Body of pancreas (tissue), 4 donors: ENCODE data around the gene DMBX1.

Experiments used
- POLR2A ChIP-seq, 3 donors: fragments of 450-650 bp; IDR thresholded peaks; one replicate each; pipeline ENCODE4 v1.6.1; 2016; ENCODE audit warnings: antibody characterized with exemption in 3 of 3, mild to moderate bottlenecking in 2 of 3
- TF ChIP-seq, protein P1 (sequence below), 7 experiments: fragments of 450-650 bp in 4 of 7; fragments of 200-600 bp in 3 of 7; sonication (generic) in 3 of 7; IDR thresholded peaks; one replicate each; pipeline ENCODE4 v1.5.1; 2016 to 2019; ENCODE audit warnings: antibody characterized with exemption in 7 of 7

DNA sequence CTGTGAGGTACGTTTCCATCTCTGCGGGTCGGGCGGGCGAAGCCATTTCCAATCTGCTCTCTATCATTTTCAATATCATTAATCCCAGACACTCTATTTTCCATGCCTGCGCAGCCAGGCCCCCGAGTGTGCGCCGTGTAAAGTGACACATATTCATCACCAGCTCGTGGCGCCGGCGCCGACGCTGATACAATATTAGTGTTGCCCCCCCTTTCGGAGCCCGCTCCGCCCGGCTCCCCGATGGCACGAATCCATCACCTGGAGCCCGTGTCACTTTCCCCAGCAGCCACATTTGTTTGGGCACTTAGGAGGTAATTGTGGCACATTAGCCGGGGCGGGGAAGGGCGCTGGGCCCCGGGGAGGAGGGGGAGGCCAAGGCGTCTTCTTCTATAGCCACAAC lies 33.7 kb upstream of the DMBX1 start:
- TF ChIP-seq, protein P1, sequence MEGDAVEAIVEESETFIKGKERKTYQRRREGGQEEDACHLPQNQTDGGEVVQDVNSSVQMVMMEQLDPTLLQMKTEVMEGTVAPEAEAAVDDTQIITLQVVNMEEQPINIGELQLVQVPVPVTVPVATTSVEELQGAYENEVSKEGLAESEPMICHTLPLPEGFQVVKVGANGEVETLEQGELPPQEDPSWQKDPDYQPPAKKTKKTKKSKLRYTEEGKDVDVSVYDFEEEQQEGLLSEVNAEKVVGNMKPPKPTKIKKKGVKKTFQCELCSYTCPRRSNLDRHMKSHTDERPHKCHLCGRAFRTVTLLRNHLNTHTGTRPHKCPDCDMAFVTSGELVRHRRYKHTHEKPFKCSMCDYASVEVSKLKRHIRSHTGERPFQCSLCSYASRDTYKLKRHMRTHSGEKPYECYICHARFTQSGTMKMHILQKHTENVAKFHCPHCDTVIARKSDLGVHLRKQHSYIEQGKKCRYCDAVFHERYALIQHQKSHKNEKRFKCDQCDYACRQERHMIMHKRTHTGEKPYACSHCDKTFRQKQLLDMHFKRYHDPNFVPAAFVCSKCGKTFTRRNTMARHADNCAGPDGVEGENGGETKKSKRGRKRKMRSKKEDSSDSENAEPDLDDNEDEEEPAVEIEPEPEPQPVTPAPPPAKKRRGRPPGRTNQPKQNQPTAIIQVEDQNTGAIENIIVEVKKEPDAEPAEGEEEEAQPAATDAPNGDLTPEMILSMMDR (IDR thresholded peaks at IDR 0.05) = no peak
- TF ChIP-seq POLR2A (IDR thresholded peaks at IDR 0.05) = no peak
